Measurements from ENCODE around the gene WDR27.
"Not testable (repeated sequence)": the region's sequence is repeated elsewhere in the genome, so short reads cannot be mapped to it uniquely, and the experiment has no call there.

WDR27 gene

DNA sequence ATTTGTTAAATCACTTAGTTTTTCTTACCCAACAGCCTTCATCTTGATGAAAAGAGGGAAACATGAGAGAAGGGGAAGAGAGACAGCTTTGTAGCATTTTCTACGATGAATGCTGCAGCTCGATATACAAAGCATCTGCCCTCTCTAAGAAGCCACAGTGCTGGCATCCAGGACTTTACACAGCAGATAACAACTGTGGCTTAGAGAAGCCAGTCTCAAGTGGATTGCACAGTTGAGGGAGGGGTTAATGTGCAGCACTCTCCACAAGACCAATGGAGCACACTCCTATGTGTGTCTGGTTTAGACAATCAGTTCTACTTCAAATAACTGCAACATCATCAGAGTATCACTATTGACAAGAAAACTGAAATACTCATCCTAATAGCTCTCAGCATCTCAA lies 5.9 kb upstream of the WDR27 start:
- DNase-seq = no peak

DNA sequence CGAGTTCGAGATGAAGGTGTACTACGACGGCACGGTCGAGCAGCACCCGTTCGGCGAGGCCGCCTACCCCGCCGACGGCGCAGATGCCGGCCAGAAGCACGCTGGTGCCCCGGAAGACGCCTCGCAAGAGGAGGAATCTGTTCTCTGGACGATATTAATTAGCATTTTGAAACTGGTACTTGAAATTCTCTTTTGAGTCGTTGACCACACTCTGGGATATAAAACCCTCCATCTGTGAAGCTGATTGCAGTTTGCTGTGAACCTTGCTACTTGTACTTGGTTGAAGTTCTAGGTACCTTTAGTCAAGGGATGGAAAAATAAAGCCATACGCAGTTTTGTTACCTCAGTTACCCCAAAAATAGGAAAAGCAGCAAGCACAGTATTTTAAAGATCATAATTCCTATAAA lies 1.0 kb upstream of the WDR27 start:
- DNase-seq = no peak

DNA sequence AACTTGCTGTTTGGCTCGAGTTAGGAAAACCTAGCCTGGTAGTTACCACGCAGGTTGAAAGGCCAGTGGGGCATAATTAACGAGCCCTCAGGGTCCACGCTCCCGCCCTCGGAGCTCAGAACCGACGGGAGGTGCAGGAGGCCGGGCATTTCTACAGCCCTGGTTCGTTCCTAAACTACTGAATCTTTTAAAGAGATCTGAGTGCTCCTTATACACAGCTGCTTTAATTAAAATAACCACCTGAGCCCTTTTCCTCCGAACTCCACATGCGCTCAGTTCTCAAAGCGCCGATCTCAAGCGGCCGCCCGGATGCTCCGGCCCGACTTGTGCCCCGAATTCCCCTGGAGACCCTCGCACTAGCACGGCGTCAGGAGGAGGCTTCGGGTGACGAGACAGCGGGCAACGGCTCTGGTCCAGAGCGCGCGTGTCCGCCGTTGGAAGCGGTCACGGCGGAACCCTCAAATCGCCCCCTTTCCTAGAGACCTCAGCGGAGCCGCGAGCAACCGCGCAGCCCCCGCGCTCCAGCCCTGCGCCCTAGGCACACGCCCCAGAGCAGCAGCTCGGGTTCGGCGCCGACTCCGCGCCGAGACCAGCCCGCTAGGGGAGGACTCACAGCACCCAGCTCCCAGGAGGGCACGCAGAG lies 397 bp downstream of the WDR27 start:
- DNase-seq = no peak

DNA sequence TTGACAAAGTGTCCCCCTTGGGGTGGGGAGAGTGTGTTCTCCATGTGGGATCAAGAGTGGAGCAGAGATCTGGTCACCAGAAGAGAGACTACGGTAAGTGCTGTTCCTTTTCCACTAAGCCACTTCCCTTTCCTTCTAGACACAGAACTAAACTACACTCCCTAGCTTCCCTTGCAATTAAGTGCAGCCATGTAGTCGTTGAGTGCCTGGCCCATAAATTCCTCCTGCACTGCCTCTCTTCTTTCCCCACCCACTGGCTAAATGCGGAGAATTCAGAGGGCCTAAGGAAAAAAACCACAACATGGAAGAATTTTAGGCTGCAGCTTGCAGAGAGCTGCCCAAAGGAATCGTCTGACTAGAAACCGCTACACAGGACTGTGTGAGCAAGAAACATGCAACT lies 1.5 kb downstream of the WDR27 start:
- DNase-seq = no peak

DNA sequence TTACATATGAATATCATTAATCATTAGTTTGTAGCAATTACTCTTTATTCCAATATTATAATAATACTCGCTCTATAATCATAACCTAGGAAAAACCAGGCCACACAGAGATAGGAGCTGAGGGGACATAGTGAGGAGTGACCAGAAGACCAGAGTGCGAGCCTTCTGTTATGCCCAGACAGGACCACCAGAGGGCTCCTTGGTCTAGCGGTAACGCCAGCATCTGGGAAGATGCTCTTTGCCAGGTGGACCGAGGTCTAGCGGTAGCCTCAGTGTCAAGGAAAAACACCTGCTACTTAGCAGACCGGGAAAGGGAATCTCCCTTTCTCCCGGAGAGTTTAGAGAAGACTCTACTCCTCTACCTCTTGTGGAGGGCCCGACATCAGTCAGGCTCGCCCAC lies 4.7 kb downstream of the WDR27 start:
- DNase-seq = not testable (repeated sequence)

DNA sequence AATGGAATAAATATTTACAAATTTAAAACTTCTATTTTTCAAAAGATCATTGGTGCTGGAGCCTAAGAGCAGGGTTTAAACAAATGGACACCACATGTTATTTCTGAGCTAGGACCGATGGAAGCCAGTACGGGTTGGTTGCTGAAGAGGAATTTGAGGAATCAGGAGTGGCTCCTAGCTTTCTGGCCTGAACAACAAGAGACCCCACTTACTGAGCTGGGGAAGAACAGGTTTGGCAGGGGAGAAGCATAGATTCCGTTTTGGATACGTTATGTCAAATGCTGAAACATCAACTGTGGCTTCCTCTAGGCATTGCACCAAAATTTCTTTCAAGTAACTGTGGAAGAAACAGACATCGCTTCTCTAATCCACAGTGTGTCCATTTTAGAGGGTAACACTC lies 6.7 kb downstream of the WDR27 start:
- DNase-seq = no peak

DNA sequence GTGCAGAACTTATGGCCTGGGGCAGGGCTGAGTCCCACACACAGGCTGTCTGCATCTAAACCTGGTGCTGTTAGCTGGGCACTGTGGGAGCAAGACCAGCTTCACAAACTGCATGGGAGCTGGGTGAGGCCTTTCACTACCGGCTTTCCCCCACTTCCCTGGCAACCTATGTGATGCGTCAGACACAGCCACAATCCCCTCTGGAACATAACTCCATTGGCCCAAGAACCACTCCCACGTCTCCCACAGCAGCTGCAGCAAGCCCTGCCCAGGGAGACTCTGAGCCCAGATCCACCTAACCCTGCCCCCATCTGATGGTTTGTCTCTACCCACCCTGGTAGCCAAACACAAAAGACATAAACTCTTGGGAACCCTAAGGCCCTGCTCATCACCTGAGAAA lies 9.3 kb downstream of the WDR27 start:
- no peak for DNase-seq

DNA sequence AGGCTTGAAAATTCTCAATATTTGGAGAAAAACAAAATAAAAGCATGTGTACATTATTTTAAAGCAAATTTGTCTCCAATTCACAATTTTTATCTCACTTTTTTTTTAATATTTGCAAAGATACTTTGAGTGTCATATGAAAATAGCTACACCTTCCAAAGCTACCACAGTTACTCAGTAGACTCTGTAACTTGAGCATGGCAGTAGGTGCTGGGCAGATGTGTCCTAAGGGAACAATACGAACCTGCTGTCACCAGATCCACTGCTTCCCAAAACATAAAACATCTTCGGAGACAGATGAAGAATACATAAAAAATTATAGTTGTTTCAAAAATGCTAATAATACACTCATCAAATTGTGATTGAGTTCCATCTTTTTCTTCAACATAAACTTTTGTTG lies 10.6 kb downstream of the WDR27 start:
- no peak for DNase-seq

DNA sequence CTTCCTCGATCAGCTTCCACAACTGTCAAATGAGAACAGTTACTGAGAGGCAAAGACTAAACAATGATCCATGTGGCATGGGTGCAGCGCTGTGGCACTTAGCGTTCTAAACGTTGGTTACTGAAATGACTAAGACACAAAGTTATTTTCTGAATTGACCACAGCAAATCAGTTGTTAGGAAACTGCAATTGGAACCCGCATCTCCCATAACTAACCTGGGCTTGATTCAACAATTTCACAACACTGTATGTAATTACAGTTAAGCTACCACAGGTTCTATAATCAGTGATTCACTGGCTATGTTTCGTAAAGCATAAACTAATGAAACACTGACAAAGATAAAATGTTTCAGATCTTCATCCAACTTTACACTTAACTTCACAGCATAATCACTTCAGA lies 12.5 kb downstream of the WDR27 start:
- DNase-seq = no peak

DNA sequence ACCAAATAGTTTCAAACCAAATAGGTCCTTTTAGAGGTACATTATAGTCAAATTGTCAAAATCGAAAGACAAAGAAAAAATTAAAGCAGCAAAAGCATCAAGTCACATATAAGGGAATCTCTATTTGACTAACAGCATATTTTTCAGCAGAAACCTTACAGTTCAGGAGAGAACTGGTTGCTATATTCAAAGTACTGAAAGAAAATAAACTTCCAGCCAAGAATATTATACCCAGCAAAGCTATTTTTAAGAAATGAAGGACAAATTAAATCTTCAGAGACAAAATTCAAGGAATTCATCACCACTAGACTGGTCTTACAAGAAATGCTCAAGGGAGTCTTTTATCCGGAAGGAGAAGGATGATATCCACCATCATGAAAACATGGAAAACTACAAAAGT lies 16.0 kb downstream of the WDR27 start:
- no peak for DNase-seq

DNA sequence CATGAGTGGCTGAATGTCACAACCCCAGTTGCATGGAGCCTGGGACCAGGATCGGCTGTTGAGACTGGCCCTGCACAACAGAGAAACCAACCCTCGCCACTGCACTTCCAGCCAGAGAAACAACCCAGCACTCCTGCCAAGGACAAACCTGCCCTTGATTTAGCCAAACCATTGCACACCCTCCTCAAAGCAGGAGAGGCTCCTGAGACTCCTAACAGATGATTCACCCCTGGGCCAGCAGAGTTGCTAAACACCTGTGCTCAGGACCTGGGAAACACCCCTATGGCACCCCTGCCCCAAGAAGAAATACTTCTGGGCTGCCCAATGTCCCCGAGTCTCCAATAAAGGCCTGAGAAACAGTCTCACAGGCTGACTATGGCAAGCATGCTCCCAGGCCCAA lies 17.8 kb downstream of the WDR27 start:
- no peak for DNase-seq

DNA sequence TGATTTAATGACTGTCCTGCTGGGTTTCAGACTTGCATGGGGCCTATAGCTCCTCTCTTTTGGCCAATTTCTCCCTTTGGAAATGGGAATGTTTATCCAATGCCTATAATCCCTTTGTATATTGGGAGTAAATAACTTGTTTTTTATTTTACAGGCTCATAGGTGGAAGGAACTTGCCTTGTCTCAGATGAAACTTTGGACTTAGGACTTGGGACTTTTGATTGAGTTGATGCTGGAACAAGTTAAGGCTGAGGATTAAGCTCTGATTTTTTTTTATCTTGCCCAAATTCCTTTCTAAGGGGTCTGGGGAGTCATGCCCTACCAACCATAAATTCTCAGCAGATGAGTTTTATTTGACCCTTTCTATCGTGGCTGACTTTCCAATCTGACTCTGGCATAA lies 23.5 kb downstream of the WDR27 start:
- DNase-seq = no peak

DNA sequence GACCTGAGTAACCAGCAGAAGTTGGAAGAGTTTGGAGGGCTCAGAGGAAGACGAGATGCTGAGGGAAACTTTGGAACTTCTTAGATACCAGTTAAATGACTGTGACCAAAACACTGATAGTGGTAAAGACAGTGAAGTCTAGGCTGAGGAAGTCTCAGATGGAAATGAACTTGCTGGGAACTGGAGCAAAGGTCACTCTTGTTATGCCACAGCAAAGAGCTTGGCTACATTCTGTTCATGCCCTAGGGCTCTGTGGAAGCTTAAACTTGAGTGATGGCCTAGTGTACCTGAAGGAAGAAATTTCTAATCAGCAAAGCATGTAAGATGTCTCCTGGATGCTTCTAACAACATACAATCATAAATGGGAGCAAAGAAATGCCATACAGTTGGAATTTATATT lies 24.7 kb downstream of the WDR27 start:
- DNase-seq = no peak

DNA sequence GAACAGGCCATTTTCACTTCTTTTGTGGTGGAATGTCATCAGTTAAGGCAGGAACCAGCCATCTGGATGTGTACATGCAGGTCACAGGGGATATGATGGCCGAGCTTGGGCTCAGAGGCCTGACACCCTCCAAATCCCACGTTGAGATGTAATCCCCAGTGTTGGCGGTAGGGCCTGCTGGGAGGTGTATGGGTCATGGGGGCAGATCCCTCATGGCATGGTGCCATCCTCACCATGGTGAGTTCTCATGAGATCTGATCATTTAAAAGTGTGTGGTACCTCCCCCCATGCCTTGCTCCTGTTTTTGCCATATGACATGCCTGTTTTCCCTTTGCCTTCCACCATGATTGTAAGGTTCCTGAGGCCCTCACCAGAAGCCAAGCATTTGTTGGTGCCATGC lies 26.8 kb downstream of the WDR27 start:
- no peak for DNase-seq

DNA sequence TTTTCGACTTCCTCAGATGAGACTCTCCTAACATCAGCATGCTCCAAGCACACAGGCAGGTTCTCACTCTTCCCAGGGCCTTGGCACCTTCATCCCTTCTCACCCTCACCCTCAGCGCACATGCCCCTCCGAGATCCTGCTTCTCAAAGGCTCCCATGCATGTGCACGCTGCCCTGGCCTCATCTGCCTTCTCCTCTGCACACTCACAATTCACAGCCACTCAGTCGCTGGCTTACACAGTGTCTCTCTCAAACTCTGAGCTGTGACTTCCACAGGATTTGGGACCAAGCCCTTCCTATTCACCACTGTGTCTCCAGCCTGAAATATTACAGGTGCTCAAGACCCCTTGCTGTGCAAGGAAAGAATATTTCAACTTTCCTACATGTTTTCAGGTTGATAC lies 30.3 kb downstream of the WDR27 start:
- no peak for DNase-seq

DNA sequence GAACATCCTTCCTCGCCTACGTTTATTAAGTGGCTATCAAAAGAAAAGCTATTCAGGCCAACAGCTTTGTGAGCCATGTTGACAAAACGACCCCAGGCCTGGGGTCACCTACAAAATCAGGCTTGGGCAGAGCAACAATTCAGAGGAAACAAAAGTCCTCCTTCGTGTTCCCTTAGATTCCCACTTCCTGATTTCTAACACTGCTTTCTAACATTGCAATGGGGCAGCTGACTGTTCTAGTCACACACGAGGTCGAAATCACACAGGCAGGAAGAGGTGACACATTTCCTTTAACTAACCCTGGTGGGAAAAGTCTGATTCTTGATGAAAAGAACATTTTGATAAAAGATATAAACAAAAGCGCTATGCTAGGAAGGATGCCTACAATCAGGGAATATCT lies 31.9 kb downstream of the WDR27 start:
- DNase-seq = no peak

DNA sequence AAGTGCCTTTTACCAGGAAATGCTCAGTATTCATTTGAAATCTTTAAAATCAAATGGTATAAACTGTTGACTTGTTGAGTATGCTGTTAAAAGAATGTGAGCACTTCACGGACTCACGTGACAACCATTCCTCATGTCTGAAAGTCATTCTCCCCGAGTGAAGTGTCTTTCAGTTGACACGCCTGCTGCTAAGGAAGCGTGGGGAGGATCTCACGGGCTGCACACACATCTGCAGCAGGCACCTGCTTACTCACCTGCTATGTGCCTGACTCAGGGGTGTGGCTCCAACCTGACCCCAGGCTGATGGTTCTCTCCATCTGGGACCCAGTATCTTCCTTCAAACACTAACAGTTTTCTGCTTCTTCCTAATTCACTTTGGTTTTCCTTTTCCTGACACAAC lies 32.7 kb downstream of the WDR27 start:
- DNase-seq = no peak

DNA sequence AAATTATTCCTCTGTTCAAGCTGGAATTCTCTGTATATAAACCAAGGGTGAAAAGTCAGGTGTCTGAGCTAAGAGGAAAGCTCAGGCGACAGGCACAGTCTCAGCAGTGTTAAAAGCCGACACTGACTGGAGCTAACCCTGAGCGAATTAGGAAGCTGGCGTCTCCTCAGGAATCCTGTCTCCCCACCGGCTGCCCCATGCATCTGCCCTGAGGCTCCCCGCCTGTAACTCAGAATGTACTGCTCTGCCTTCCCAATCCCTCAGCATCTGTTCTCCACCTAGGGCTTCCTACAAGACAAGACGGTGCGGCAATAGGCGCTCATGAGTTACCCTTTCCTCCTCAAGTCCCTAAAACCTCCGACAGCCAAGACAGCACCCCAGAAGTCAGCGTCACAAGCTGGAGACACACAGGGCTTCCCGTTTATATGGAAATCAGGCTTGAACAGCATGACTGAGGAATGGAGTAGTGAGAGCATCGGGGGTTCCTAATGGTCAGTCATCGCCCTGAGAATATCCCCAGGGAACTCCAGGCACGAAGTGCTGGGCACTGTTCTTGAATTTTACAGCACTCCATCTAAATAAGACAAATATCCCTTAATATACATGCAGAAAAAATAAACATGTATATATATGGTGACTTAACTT lies 33.5 kb downstream of the WDR27 start:
- DNase-seq = no peak

DNA sequence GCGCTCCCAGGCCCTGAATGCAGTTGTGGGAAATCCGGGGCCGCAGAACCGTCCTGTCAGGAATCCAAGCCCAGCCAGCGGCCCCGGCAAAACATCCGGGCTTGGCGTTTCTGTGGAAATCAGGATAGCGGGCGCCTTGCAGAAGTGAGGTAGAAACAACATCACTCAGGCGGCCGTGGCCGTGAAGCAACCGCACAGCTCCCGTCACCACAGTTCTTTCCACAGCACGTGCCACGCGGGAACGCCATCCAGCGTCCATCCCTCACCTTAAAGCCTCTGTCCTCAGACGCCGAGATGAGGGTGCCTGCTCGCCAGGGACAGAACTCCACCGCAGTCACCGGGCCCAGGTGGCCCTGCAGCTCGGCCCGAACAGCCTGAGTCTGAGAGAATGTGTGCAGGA lies 34.1 kb downstream of the WDR27 start:
- DNase-seq = no peak

DNA sequence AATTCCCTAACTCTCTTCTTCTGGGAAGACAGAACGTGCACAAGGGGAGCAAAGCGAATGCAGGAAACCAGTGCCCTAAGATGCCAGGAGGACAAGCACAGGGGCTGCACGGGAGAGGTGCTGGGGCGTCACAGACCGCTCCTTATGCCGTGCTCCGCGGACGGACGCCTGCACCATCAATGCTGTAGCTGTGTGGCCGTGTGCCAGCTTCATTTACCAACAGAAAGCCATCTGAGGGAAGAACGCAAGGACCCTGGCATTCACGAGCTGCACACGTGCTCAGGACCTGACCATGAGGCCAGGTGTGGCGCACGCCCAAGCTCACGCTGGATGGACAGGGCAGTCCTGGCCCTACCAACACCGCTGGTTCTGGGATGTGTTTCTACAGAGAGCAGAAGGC lies 35.4 kb downstream of the WDR27 start:
- DNase-seq = no peak

DNA sequence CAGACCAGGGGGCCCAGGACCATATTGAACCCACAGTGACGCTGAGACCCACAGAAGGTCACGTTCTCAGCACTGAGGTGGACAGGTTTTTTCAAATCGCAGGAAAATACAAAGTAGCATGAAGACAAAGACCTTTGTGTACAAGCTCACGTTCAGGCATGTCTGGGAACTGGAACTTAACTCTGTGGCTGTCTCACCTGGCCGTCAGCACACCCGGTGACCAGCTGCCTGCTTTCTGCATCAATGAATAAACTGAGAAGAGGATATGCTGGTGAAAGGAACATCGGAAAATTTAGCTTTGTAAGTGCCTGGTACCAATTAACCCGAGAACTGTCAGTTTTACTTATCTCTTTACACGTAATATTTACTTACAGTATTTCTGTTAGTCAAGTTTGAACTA lies 36.5 kb downstream of the WDR27 start:
- DNase-seq = peak; percentile 46

DNA sequence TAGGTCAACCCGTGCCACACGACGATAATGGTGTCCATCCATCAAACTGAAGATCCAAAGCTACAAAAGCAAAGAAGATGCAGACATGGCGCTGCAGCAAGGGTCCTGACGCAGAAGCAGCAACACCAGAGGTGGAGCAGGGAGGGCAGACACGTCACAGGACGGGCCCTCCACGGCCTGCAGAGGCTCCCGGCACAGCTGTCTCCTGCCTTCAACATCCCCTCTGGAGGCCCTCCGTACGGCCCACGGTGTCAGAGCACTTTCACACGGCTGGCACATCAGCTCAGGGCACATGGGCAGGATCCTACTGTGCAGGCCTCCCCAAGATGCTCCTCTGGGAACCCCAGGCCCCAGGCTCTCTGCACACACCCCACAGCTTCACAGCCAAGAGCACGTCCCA lies 37.6 kb downstream of the WDR27 start:
- DNase-seq = no peak

DNA sequence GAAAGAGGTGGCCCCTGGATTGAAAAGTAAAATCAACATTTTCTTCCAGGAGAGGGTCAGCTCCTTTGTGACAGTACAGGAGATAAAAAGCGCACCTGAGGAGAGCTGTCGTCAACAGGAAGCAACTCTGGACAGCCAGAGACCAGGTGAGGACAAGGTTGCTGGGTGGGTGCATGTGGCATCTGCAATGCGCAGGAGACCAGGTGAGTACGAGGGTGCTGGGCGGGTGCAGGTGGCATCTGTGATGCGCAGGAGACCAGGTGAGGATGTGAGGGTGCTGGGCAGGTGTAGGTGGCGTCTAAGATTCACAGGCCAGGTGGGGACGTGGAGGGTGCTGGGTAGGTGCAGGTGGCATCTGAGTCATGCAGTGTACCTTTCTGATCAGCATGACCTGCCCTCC lies 38.4 kb downstream of the WDR27 start:
- no peak for DNase-seq

DNA sequence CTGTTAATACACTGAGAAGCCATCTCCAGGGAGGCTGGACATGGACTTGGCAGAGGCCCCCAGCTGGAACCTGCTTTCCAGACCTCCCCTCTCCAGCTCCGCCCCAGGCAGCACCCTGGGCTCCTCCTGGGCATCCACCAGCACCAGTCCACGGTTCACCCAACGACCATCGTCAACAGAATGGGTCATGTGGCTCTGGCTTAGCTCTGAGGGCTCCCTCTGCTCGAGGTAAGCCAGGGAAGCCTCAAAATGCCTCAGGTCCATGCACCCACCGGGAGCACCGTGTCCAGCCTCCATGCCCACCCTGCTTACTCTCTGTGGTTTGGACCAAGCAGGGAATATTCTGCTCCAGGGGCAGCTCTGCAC lies 40.5 kb downstream of the WDR27 start:
- DNase-seq = no peak

DNA sequence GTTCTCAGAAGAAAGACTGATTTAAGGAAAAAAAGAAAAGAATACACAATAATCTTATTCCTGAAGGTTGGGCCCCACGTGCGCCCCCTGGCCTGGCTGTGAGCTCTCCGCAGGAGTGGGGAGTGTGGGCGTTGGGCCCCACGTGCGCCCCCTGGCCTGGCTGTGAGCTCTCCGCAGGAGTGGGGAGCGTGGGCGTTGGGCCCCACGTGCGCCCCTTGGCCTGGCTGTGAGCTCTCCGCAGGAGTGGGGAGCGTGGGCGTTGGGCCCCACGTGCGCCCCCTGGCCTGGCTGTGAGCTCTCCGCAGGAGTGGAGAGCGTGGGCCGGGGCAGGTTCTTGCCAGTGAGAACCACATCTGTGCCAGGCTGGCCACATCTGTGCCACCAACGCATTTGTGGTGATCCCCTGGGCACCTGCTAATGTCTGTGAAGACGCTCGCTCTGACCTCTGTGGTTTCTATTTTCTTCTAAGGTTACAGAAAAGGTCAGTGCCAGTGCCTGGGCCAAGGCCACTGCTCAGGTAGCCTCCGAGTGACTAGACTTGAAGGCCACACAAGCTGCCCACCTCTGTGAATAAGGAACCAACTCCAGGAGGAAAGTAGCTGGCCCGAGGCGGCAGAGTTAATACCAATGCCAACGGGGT lies 41.0 kb downstream of the WDR27 start:
- DNase-seq = no peak

All from NCI-H526 treated with DMSO at 0.1 percent for 48 hours (cell line).